Measurements from ENCODE around the gene GDPD5.

DNA sequence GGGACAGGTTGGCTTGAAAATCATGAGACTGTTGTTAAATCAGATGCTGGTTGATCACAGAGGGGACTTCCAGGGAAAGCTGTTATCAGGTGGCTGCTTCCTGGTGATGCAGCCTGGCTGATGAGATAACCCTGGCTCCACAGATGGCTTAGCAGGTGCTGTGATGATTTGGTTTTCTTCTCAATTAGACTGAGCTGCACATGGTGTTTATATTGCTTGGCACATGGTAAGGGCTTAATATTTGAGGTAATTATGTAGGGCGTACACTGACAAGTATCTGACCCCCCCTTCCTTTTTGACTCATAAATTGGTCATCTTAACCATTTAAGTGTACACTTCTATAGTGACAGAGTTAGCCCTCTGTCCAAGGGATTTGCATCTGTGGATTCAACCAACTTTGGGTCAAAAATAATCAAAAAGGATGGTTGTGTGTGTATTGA is 119.4 kb downstream of the GDPD5 start:
- TF ChIP-seq, protein P1, sequence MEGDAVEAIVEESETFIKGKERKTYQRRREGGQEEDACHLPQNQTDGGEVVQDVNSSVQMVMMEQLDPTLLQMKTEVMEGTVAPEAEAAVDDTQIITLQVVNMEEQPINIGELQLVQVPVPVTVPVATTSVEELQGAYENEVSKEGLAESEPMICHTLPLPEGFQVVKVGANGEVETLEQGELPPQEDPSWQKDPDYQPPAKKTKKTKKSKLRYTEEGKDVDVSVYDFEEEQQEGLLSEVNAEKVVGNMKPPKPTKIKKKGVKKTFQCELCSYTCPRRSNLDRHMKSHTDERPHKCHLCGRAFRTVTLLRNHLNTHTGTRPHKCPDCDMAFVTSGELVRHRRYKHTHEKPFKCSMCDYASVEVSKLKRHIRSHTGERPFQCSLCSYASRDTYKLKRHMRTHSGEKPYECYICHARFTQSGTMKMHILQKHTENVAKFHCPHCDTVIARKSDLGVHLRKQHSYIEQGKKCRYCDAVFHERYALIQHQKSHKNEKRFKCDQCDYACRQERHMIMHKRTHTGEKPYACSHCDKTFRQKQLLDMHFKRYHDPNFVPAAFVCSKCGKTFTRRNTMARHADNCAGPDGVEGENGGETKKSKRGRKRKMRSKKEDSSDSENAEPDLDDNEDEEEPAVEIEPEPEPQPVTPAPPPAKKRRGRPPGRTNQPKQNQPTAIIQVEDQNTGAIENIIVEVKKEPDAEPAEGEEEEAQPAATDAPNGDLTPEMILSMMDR (IDR thresholded peaks at IDR 0.05) = no peak
- no peak for TF ChIP-seq EZH2 (IDR thresholded peaks at IDR 0.05; ENCODE audit: borderline replicate concordance, insufficient read depth, low read depth, low read length, poor library complexity, severe bottlenecking)
